GM18502 (cell line): ENCODE data around the gene PSD.
A peak's percentile ranks its signal among the peaks of the same experiment; 100 is the strongest.

Source experiments
- ATAC-seq: cut with Tn5 transposase; IDR thresholded peaks from one replicate; pipeline ENCODE4 v1.9.1; 2021; ENCODE audit warnings: mild to moderate bottlenecking; ENCODE audit not compliant: unreplicated experiment, poor library complexity

PSD gene

DNA sequence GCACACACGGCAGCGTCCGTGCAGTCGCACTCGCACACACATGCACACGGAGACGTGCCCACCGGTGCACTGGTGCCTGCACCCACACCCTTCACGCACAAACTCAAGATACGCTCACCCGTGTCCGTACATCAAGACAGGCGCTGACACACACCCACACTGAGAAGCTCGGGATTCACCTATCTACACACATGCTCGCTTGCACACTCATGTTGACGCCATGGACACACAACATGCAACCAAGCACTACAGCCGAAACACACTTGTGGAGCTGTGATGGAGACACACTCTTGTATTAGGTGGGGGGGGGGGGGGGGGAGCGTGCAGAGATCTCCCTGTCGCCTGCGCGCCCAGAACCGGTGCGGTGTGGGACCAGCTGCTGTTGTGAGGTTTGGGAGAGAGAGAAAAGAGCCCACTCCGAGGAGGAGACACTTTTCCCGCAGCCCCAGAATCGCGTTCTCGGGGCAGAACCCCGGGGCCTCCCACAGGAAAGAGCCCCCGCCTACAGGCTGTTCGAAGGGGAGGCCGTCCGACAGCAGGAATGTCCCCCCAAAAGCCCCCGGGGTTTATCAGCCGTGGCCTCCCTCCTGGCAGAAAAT lies 23.7 kb downstream of the PSD start:
- peak; percentile 9 for ATAC-seq

DNA sequence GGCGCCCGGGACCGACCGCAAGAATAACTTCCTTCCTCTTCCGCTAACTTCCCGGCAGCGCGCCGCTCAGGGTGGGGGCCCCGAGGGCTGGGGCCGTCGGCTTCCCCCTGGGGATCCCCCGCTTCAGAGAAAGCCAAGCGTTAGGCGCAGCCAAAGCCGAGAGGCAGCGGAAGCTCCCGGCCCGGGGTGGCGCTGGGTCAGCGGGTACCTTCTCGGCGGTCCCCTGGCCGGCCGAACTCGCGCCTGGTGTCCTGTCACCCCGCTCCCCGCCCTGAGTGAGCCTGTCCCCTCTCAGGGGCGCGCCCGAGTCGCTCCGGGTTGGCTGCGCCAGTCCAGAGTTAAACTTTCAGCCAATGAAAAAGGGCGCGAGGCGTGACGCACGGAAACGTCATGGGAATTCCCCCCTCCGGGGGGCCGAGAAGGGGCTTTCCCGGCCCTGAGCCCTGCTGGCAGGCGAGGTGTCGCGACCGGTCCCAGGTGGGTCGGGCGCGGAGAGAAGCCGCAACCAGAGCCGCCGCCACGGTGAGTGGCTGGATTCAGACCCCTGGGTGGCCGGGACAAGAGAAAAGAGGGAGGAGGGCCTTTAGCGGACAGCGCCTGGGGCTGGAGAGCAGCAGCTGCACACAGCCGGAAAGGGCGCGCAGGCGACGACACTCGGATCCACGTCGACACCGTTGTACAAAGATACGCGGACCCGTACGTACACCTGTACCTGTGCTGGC lies 24.3 kb downstream of the PSD start:
- ATAC-seq: peak; percentile 82

GRCh38 chr10:102393411-102394078 lies 25.0 kb downstream of the PSD start:
- ATAC-seq: no peak

DNA sequence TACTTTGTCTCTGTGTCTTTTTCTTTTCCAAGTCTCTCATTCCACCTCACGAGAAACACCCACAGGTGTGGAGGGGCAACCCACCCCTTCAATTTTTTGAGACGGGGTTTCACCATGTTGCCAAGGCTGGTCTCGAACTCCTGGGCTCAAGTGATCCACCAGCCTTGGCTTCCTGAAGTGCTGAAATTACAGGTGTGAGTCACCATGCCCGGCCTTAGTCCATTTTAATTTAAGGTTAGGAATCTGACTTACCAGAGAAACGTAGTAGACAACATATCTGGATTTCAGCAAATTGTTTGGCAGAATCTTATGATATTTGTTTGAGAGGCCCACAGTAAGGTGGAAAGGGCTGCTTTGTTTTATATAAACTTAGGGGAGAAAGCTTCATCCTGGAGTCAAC lies 26.3 kb downstream of the PSD start:
- ATAC-seq: no peak

DNA sequence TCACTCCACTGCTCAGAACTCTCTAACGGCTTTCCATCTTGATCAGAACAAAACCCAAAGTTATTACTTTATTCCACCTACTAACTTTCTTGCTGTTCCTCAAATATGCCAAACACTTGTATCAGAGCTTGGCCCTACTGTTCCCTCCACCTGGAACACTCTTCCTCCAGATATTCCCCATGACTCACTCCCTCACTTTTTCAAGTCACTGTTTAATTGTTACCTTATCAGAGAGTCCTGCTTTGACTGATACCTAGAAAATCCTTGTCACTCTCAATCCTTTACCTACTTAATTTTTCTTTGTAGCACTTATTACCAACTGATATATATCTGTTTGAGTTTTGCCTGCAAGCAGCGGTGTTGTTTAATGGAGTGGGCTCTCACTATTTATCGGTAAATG lies 28.7 kb downstream of the PSD start:
- no peak for ATAC-seq

DNA sequence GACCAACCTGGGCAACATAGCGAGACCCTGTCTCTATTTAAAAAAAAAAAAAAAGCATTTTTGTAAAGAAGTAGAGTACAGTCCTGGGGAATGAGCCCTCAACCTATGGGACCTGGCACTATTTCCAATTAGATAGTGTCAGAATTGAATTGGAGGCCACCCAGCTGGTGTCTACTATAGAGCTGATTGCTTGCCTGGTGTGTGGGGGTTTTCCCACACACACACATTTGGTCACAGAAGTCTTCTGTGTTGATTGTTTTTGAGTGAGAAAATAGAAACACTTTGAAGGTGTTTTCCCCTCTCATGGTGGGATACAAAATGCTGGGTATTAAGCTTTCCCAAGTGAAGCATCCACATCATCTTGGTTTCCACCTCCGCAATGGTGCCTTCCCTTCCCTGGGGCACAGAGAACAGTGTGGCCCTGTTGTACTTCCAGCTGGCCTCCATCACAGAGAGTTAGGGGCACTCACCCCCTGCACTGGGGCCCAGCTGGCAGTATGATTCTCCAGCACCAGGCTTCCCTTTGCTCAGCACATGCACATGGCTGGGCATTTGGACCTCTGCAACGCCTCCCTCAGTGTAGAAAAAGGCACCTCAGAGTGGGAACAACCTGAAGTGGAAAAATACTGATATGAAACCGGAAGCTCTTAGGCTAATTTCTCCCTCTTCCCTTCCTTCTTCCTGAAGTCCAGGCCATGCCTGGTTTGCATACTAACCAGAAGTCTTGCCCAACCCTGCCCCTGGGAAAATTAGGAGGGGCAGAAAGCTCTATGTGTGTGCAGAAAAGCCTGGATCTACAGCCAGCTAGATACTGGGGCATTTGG lies 33.8 kb downstream of the PSD start:
- no peak for ATAC-seq

- ATAC-seq: no peak
Measured at GRCh38 chr10:102384053-102384452, 34.5 kb downstream of the PSD start.

- ATAC-seq: no peak
Measured at GRCh38 chr10:102382871-102383270, 35.7 kb downstream of the PSD start.

DNA sequence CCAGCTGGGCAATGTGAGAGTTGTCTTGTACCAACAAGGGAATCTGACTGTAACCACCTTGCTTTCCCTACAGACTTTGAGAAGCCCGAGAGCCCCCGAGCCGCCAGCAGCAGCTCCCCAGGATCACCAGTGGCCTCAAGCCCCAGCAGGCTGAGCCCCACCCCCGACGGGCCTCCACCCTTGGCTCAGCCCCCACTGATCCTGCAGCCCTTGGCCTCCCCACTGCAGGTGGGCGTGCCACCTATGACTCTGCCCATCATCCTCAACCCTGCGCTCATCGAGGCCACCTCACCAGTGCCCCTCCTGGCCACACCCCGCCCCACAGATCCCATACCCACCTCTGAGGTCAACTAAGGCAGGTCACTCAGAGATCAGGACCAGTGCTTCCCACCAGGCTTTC lies 36.6 kb downstream of the PSD start:
- no peak for ATAC-seq

GRCh38 chr10:102379383-102379782 lies 39.2 kb downstream of the PSD start:
- no peak for ATAC-seq

- ATAC-seq: no peak
Measured at GRCh38 chr10:102376901-102377300, 41.7 kb downstream of the PSD start.

- no peak for ATAC-seq
Measured at GRCh38 chr10:102375867-102376266, 42.7 kb downstream of the PSD start.

DNA sequence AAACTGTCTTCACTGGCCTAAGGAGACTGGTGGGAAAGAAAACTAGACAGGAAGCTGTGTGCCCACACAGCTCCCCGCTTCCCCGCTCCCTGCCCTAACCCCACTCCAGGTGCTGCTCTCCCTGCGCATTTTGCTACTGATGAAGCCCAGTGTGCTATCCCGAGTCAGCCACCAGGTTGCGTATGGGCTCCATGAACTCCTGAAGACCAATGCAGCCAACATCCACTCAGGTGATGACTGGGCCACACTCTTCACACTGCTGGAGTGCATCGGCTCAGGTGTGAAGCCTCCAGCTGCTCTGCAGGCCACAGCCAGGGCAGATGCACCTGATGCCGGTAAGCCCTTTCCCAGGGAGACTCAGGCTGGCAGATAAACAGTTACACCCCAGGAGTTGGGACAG lies 43.3 kb downstream of the PSD start:
- no peak for ATAC-seq

DNA sequence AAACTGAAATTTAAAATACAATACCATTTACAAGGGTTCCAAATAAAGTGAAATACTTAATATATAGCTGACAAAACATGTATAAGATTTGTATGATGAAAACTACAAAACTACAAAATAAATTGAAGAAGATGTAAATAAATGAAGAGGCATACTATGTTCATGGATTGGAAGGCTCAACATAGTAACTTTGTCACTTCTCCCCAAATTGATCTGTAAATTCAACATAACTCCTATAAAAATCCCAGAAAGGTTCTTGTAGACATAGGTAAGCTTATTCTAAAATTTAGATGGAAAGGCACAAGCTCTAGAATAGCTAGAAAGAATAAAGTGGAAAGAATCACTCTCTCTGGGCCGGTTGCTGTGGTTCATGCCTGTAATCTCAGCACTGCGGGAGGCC lies 47.3 kb downstream of the PSD start:
- ATAC-seq: no peak

GRCh38 chr10:102368077-102368476 lies 50.5 kb downstream of the PSD start:
- no peak for ATAC-seq

DNA sequence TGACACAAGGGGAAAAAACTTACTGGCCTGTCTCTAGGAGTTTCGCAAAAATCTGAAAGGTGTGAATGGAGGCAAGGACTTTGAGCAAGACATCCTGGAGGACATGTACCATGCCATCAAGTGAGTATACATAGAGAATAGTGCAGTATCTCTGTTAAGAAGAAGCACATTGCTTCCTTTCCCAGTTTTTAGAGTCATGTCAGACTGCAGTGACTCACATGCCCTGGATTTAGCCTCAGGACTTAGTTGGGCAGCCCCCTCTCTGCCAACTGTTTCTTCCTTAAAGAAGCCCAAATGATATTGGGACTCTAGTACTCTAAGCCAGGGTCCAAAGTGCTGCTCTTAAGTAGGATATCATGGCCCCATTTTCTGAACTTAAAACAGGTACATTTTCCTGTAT lies 51.1 kb downstream of the PSD start:
- ATAC-seq: no peak

GRCh38 chr10:102358712-102359382 lies 59.7 kb downstream of the PSD start:
- no peak for ATAC-seq

- no peak for ATAC-seq
Measured at GRCh38 chr10:102354451-102354850, 64.1 kb downstream of the PSD start.
